ENCODE measurements around the gene EIF2S3. TPM values are rescaled to one million over a fixed set of nuclear protein-coding genes. Genes with fewer than 3 reads are reported as not detected.

EIF2S3 gene
- total RNA-seq, result 100 to 1,000 TPM; 114 to 122 TPM
- long read RNA-seq, donor 1, transcript EIF2S3-201 (12 exons, 2,858 nt), result major isoform, 38 of 44 reads
- long read RNA-seq, donor 1, partial matches to known transcripts, result 4 of 44 reads
- long read RNA-seq, donor 1, other reads (novel, unspliced or antisense), result 2 of 44 reads
- long read RNA-seq, donor 2, transcript EIF2S3-201 (12 exons, 2,858 nt), result major isoform, 202 of 241 reads
- long read RNA-seq, donor 2, partial matches to known transcripts, result 19 of 241 reads
- long read RNA-seq, donor 2, other reads (novel, unspliced or antisense), result 20 of 241 reads

DNA sequence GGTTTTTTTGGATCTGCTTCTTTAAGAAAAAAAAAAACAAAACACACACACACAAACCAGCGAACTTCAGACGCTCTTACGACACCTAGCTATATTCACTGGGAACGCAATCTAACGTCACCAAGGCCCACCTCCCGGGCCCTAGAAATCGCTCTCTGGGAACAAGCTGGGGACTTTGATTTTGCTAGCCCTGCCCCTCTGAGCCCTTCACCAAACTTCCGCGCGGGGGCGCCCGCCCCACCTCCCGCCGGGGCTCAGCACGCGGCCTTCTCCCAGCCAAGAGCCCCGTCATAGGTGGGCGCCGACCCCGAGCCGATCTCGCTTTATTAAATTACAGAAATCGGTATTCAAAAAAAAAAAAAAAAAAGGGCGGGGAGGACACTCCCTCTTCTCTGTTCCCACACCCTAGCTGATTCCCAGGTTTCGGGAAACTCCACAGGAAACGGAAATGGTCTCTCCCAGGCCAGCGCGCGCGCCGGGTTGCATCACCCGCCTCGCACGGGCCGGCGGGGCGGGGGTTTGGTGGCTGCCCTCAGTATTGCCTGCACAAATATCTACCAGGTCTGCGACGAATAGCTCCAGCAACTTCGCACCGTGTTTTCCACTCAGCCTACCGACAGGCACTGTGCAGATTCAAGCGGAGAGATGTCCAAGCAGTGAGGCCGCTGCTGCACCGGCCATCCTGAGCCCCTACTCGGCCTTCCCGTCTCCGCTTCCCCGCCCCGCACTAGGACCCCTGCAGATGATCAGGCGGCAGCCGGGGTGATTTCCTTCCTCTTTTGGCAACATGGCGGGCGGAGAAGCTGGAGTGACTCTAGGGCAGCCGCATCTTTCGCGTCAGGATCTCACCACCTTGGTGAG, at the start of gene EIF2S3:
TSS of gene EIF2S3 (plus strand) at position 775 of the 861 bp plus-strand sequence. CDS start at position 788, 13 bp downstream.
- intact Hi-C loops (cut with DNase I), result no loop called here
- DNase-seq (ENCODE audit: low spot score), result peak; percentile 97

DNA sequence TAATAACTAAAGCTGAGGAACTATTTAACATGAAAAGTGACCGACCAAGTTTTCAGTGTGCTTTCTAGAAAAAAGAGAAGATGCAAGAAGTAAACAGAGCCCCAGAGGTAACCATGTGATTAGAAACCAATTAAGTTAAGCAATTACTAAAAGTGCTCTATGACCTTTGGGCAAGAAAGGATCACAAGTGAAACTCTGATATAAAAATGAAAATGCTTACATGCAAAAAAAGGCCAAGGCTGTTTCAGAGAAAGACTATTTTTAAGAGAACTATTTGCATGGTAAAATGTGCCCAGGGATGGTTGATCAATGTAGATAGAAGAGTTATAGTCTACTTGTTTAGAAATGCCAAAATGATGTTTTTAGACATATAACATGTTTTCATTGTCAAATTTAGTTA, 49.7 kb upstream of the EIF2S3 start:
- intact Hi-C loops (cut with DNase I), result loop anchor here in 1 of 2 donors (5.0 kb wide), 1 partner anchor 492 kb away; no protein-coding TSS in a partner anchor
- DNase-seq (ENCODE audit: low spot score), result no peak

DNA sequence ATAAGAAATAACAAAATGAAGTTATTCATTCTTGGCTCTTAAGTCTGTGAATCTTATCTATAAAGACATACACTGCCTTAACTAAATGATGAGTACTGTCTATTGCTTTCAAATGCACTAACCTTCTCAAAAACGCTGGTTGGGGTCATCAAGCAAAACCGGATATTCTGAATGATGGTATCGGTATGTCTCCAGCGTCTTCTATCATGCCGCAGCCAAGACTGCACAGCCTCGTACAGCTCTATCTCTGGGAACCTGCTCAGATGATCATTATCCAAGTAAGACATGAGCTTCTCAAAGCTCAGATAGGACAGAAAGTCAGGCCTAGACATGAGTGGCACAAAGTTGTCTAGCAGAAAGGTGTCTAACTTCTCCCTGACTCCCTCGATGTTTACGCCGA, 48.9 kb upstream of the EIF2S3 start:
- intact Hi-C loops (cut with DNase I), result loop anchor here in 1 of 2 donors (5.0 kb wide), 1 partner anchor 491 kb away; no protein-coding TSS in a partner anchor
- DNase-seq (ENCODE audit: low spot score), result no peak

DNA sequence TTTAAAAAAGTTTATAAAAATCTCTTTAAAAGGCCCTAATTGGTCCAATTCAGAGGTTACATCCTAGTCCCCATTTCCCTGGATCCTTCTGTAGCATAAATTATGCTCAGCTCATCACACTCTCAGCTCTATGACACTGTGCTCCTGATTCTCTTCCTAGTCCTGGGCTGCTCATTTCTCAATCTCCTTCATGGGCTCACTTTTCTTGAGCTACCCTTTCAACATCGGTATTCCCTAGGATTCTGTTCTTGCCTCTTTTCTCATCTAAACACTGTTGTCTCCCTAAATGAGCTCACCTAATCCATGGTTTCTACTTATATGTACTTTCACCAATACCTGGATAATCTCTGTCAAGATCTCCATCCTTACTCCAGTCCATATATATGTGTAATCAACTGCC, 42.5 kb upstream of the EIF2S3 start:
- intact Hi-C loops (cut with DNase I), result no loop called here
- DNase-seq (ENCODE audit: low spot score), result no peak

DNA sequence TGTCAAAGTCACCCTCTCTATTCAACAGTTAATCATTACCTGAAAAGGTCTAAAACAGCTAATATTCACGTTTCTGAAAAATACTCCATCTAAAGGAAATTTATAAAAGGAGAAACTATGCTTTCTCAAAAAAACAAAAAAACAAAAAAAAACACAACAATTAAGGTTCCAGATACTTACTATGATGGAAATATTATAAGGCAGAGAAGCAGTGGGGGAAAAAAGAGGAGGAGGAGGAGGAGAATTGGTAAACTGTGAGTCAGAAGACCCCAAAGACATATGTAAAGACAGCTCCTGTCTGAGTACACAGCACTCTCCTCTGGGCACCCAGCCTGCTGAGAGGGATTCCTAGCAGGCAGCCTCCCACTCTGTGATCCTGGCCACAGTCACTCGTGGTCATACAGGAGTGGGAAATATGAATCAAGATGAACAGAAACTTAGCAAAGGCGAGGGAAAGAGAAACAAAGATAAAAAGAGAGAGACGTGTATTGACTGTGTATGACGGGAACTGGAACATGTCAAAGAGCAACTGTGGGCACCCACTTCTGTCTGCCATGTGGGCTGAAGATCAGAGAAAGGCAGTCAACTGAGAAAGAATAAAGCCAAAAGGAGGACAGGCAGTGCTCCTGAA, 40.3 kb upstream of the EIF2S3 start:
- DNase-seq (ENCODE audit: low spot score), result no peak
- intact Hi-C loops (cut with DNase I), result no loop called here

DNA sequence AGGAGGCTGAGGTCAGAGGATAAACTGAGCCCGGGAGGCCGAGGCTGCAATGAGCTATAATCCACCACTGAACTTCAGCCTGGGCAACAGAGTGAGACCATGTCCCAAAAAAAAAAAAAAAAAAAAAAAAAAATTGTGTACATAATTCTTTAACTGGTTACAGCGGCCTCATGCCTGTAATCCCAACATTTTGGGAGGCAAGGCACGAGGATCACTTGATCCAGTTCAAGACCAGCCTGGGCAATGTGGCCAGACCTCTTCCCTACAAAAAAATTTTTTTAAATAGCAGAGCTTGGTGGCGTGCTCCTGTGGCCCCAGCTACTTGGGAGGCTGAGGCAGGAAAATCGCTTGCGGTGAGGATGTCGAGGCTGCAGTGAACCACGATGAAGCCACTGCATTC, 37.1 kb upstream of the EIF2S3 start:
- intact Hi-C loops (cut with DNase I), result no loop called here
- no peak for DNase-seq (ENCODE audit: low spot score)

DNA sequence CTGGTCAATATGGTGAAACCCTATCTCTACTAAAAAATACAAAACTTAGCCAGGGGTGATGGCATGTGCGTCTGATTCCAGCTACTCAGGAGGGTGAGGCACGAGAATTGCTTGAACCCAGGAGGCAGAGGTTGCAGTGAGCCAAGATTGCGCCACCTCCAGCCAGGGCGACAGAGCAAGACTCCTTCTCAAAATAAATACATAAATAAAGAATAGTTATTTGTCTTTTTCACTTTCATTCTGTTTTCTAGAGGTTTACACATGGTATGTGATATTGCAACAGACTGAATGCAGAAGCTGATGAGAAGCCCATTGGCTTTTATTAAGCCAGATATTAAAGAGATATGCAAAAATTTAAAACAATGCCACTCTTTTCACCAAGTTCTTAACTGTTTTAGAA, 35.9 kb upstream of the EIF2S3 start:
- intact Hi-C loops (cut with DNase I), result no loop called here
- DNase-seq (ENCODE audit: low spot score), result no peak

DNA sequence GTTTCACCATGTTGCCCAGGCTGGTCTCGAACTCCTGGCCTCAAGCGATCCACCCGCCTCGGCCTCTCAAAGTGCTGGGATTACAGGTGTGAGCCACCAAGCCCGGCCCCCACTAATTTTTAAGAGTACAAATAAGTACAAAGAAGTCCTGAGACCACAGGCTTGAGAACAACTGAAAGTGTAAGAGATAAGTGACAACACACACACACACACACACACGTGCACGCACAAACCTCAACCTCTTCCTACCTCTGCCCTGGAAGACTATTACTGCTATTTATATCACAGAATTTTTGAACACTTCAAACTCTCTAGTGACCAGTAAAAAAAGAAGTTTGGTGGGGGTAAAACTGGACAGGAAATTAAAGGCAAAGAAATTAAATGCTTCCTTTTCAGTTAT, 35.3 kb upstream of the EIF2S3 start:
- intact Hi-C loops (cut with DNase I), result no loop called here
- DNase-seq (ENCODE audit: low spot score), result no peak

DNA sequence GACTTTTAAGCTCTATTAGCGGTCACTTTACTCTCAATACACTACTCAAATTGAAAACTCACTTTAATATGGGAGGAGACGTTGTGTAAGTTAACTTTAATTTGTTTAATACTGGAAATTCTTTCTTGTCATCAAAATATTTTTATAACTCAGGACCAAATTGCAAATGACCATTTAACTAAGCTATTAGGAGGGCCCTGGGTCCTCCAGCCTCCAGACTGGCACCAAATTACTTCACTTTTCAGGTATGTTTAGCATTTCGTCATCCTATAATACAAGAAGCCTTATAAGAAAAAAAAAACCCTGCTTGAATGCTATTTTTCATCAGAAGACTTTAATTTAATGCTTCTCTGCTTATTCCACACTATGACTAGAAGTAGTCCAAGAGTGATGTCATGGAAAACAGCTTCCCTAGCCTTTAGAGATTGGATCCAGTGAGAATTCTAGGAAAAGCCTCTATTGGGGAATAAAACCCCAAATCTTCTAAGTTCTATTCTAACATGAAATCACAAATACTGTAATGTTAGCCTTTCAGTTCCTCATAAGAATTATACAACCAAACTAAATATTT, 34.4 kb upstream of the EIF2S3 start:
- intact Hi-C loops (cut with DNase I), result no loop called here
- no peak for DNase-seq (ENCODE audit: low spot score)

DNA sequence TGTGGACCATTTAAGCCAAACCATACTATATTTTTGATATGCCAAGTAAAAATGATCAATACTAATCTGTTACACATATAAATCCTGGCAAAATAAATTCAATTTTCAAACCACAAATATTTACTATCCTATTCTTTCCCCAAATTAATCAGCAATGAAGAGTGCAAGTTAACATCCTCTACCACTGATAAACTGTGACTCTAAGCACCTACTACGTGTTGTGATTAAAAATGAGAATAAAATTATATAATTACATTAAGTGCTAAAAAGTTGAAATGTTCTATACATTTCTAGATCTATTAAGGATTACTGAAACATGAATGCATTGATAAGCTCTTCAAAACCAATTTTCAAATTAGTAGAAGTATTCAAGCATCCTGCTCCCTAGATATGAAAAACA, 31.2 kb upstream of the EIF2S3 start:
- intact Hi-C loops (cut with DNase I), result no loop called here
- DNase-seq (ENCODE audit: low spot score), result no peak

DNA sequence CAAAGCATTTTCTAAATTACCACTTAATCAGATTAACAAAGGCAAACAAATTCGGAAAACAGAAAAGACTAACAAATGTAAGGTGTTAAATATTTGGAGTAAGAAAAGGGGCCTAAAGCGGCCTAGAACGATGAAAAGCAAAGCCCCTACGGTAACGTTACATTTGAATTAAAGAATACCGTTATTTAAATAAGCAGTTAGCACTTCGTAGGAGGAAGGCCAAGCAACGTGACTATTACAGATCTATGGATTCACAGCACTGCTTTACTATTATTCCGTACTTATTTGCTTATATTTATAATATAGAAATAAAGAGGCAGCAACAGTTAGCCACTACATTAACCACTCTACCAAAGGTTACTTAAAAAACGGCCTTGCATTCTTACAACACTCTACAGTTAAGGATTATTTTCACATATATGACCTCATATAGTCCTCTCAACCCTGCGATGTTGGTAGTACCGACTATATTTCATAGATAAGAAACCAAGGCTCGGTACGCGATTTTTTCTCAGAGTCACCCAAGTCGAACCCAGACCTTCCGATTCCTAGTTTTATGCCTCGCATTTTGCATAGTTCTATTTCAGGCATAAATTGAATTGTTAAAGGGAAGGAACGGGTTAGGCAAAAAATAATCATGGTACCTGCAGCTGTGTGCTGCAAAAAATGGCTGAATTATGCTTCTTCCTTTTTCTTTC, 30.6 kb upstream of the EIF2S3 start:
- DNase-seq (ENCODE audit: low spot score), result no peak
- intact Hi-C loops (cut with DNase I), result no loop called here

DNA sequence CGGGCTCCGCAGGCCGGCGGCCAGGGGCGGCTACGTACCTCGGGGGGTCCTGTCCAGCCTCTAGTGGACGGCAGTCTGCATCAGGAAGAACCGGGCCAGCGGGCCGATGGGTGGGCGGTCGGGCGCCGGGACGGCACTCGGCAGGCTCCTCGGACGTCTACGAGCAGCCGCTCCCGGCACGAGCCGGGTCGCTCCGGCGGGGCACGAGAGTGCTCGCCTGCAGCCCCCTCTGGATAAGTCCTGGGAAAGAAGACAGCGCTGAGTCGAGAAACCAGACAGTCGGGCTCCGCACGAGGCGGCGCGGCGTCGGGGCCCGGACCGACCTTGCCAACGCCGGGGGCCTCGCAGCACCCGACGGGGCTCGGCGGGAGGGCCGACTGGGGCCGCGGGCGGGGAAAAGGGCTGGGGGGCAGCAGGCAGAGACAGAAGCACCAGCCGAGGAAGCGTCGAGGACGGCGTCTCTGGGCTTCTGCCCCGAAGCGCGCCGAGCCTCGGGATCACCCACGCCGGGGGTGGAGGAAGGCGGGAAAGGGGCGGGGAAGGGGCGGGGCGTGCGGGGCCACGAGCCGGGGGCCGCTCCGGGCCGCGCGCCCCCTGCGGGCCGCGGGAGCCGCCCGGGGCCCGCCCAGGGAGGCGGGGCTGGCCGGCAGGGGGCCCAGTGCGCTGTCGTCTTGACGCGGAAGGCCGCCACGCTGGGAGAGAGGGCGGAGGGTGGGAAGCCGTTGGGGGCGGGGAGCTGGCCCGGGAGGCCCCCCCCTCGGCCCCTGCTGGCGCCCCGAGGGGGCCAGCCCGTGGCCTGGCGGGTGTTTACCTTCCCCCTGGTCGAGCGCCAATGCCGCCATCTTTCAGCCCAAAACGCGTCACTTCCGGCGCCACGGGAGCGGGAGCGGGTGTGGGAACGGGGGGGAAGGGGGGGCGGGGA, 29.7 kb upstream of the EIF2S3 start:
- peak; percentile 96 for DNase-seq (ENCODE audit: low spot score)
- intact Hi-C loops (cut with DNase I), result no loop called here

DNA sequence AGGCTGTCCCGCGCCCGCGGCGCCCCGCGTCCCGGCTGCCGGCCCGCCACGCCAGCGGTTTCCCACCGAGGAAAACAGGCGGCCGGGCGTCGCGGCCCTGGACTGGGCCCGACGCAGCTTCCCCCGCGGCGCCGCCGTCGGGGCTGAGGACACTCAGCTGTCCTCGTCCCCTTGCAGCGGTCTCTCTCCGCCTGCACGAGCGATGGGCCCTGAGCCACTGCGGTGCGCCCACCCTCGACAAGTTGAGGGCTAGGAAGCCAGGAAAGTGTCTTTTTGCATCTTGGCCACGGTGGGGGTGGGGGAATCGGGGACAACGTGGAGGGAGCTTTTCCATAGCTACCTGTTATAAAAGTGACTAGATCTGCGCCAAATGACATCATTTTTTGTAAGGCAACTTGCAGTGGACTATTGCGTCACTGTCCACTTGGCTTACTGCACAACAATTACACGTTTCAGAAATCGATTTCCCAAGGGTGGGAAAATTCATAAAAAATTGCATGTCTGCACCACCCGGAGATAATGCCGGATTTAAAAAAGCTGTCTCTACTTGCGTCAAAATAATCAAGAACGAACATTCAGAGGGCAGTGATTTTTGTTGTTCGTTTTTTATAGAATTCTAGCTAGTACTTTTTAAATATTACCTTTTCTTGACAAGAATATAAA, 28.9 kb upstream of the EIF2S3 start:
- DNase-seq (ENCODE audit: low spot score), result no peak
- intact Hi-C loops (cut with DNase I), result no loop called here

DNA sequence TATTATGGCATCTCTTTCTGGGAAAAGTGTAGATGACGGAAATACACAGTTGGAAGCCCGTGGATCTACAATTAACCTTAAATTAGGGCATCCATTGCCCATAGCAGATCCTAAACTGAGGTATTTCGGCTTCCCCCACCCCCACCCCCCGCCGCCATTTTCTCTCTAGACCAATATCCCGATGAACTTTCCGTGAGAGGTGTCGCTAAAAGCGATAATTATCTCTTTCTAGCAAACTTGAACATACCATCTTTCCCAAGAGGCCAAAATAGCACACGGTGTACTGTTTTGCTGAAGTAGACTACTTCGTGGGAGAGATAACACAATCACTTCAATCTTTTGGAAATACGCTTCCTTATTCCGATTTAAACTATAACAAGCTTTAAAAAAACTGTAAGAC, 28.3 kb upstream of the EIF2S3 start:
- DNase-seq (ENCODE audit: low spot score), result no peak
- intact Hi-C loops (cut with DNase I), result no loop called here

DNA sequence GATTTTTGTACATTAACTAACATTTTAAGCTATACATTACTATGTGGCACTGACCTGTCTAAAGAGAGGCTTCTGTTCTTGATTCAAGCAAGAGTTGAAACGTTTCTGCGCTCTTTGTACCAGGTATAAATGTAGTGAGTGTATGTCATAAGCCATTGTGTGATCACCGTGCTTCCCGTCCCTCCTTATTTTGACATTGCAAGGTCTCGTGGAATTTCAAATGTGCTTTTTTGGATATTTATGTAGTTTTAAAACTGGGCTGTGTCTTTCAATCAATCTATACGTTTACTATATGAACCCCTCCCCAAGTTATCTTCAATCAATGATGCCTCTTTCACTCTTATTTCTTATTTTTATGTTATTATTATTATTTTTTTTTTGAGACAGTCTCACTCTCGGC, 27.7 kb upstream of the EIF2S3 start, which contains the start of gene KLHL15:
TSS of gene KLHL15 (minus strand) at position 101 of the 400 bp plus-strand sequence. CDS start 20,493 bp downstream, outside the sequence.
- intact Hi-C loops (cut with DNase I), result no loop called here

DNA sequence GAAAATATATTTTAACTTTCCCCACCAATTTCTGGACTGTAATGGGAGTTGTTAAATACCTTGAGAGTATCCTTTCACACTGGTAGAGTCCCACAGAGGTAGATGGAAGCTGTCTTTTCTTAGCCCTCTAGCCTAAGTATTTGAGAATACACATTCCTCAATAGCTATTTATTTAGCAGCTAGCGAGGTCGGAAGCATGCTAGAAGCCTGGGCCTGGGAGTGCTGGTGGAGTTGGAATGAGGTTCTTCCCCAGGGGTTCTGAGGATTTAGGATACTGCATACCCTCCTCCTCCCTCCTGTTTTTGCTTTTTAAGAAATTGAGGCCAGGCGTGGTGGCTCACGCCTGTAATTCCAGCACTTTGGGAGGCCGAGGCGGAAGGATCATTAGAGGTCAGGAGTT, 26.8 kb upstream of the EIF2S3 start:
- DNase-seq (ENCODE audit: low spot score), result no peak
- intact Hi-C loops (cut with DNase I), result no loop called here

More for the DNA sequence above, 27.7 kb upstream of the EIF2S3 start, which contains the start of gene KLHL15:
- DNase-seq (ENCODE audit: low spot score), result no peak

DNA sequence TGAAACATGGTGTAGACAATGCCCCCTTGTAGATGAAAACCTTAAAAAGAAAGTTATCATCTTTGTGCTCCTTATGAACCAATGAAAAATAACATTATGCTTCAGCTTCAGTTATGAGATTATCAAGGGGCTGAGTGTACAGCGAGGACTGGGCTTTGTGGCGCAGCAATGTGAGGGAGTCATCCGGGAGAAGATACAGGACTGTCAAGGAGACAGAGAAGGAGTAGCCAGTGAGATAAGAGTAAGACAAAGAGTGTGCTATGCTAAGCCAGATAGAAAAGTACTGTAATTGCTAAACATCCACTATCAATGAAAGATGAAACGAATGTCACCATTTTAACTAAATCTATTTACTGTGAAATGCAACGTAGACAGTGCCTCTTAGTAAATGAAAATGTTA, 24.2 kb upstream of the EIF2S3 start:
- no peak for DNase-seq (ENCODE audit: low spot score)
- intact Hi-C loops (cut with DNase I), result no loop called here

DNA sequence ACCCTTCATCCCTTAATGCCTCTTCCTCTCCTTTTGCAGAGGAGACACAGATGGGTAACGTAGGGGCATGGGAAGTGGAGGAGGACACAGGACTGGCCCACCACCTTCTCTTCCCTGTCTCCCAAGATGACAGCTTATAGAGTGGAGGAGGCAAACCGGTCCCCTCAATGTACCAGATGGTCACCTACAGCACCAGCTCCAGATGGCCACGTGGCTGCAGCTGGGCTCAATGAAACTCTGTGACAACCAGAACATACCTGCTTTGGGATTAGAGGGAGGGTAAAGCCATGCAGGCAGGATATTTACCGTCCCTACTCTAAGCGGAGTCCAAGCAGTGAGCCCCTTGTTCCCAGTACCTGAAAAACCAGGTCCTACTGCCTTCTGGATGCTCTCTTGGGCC, 20.3 kb upstream of the EIF2S3 start:
- intact Hi-C loops (cut with DNase I), result no loop called here

More for the DNA sequence above, 20.3 kb upstream of the EIF2S3 start:
- DNase-seq (ENCODE audit: low spot score), result peak; percentile 37

Data from posterior vena cava (tissue), 2 donors.